Astrocyte of the cerebellum (primary cell): ENCODE results near the gene ZNF710.

Experiments
- DNase-seq: peaks from one replicate; pipeline ENCODE4 v3.0.0-alpha.2; 2011; ENCODE audit warnings: low read depth
- H3K4me3 ChIP-seq: 2 replicates; pipeline ENCODE4 v1.5.1; 2011; ENCODE audit warnings: mild to moderate bottlenecking, low read depth, low read length, moderate library complexity
- in situ Hi-C: cut with HindIII; loops from 2 replicates; pipeline ENCODE4 v1.10.0; 2017; ENCODE audit warnings: low sequenced_read_pairs
- TF ChIP-seq, protein P1 (sequence below): IDR thresholded peaks from 2 replicates; pipeline ENCODE4 v1.5.1; 2012; ENCODE audit warnings: low read length, low read depth, moderate library complexity, mild to moderate bottlenecking; ENCODE audit errors: missing control alignments

Gene ZNF710

DNA sequence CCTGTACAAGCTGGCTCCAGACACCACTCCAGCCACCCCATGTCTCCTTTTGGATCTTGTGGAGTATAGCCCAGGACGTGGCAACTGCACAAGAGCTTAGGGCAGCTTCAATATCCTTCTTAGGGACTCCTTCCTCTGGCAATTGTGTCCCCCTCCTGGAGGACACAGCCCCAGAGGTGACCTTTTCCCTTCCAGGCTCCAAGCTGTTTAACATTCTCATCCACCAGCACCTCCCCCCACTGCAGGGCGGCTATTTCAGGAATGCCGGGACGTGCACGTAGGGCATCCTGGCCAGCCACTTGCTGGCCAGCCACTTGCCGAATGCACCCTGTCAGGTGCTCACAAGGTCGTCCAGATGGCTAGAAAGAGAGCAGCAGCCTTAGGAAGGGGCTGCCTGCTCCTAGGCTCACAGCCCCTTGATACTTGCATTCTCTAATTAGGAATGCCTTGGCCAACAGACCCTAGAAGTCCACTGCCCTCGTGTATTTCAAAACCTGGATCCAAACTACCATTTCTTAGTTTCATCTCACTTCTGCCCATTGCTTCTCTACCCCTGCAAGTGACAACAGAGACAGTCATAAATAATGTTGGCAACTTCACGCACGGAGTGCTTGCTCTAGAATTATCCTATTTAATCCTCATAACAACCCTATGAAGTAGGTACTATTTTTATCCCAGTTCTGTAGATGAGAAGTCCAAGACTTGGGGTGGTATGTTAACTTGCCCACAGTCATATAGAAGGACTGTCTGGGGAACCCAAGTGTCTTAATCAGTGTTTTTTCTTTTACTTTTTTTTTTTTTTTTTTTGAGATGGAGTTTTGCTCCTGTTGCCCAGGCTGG is 125.7 kb downstream of the ZNF710 start:
- TF ChIP-seq, protein P1, sequence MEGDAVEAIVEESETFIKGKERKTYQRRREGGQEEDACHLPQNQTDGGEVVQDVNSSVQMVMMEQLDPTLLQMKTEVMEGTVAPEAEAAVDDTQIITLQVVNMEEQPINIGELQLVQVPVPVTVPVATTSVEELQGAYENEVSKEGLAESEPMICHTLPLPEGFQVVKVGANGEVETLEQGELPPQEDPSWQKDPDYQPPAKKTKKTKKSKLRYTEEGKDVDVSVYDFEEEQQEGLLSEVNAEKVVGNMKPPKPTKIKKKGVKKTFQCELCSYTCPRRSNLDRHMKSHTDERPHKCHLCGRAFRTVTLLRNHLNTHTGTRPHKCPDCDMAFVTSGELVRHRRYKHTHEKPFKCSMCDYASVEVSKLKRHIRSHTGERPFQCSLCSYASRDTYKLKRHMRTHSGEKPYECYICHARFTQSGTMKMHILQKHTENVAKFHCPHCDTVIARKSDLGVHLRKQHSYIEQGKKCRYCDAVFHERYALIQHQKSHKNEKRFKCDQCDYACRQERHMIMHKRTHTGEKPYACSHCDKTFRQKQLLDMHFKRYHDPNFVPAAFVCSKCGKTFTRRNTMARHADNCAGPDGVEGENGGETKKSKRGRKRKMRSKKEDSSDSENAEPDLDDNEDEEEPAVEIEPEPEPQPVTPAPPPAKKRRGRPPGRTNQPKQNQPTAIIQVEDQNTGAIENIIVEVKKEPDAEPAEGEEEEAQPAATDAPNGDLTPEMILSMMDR = no peak
- no peak for DNase-seq
- in situ Hi-C loops = no loop called here
- no peak overlapping the region for H3K4me3 ChIP-seq

DNA sequence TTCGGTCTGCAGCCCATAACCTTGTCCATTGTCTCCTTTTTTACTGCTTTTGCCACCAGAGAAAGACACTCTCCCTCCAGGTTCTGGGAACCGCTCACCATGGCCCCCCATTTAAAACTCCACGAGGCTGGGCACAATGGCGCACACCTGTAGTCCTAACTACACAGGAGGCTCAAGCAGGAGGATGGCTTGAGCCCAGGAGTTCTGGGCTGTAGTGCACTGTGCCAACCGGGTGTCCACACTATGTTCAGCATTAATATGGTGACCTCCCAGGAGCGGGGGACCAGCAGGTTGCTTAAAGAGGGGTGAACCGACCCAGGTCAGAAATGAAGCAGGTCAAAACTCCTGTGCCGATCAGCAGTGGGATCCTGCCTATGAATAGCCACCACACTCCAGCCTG is 129.2 kb downstream of the ZNF710 start:
- in situ Hi-C loops = no loop called here
- no peak overlapping the region for H3K4me3 ChIP-seq
- TF ChIP-seq, protein P1 = no peak
- DNase-seq = no peak
